ENCODE measurements around the gene RPGRIP1L. TPM values are rescaled to one million over a fixed set of nuclear protein-coding genes. Genes with fewer than 3 reads are reported as not detected.

The RPGRIP1L gene
- total RNA-seq, 1 experiment from 2014 or later = 10.3 TPM

GRCh38 chr16:53715023-53715384 is 11.3 kb upstream of the RPGRIP1L start:
- ATAC-seq = no peak
- H3K9ac ChIP-seq (ENCODE audit: low read length) = no peak overlapping the region
- no peak overlapping the region for H3K4me2 ChIP-seq (ENCODE audit: low read length)
- H2AFZ ChIP-seq (ENCODE audit: low read depth, low read length, poor library complexity, severe bottlenecking) = no peak overlapping the region
- TF ChIP-seq SRF (IDR thresholded peaks at IDR 0.05; ENCODE audit: low read depth) (no peak), ATF3 (IDR thresholded peaks at IDR 0.05) (no peak)
- POLR2A ChIA-PET = no interaction called here
- intact Hi-C loops (cut with micrococcal nuclease) = no loop called here
- BruUV-seq (replicated peaks) = no TSS peak
- RAD21 ChIA-PET (ENCODE audit: low non-redundant PET in 1 of 2, low total read pairs in 2 of 2, uncharacterized antibody in 2 of 2, unreplicated experiment in 2 of 2) = no interaction called here
- H3K9me2 ChIP-seq (ENCODE audit: insufficient read depth) = no peaks in the 10 kb centered on the region
- H3K79me2 ChIP-seq (ENCODE audit: insufficient read depth, low read length) = peaks cover 73% of the 10 kb centered on the region
- no peak overlapping the region for H3K4me3 ChIP-seq (replicated peaks in 1 of 2; ENCODE audit: low read depth in 1 of 2, low read length in 2 of 2)
- no peak for DNase-seq (ENCODE audit: low read depth, low spot score)
- CTCF ChIA-PET = no interaction called here
- no peaks in the 10 kb centered on the region for H3K9me3 ChIP-seq (ENCODE audit: control insufficient read depth in 1 of 2, insufficient read depth in 1 of 2, low read depth in 1 of 2, low read length in 2 of 2)
- no peaks in the 10 kb centered on the region for H3K36me3 ChIP-seq (ENCODE audit: control insufficient read depth in 1 of 2, insufficient read depth in 2 of 2, low read length in 2 of 2)
- no peaks in the 10 kb centered on the region for H3K27me3 ChIP-seq (ENCODE audit: insufficient read depth, low read length)
- no peaks in the 10 kb centered on the region for H4K20me1 ChIP-seq (ENCODE audit: insufficient read depth)
- H3K27ac ChIP-seq (ENCODE audit: low read depth, low read length) = no peak overlapping the region
- no peaks in the 10 kb centered on the region for H3K4me1 ChIP-seq (ENCODE audit: control insufficient read depth in 1 of 2, insufficient read depth in 2 of 2, low read length in 2 of 2)

- no peak for DNase-seq (ENCODE audit: low read depth, low spot score)
- no peak overlapping the region for H2AFZ ChIP-seq (ENCODE audit: low read depth, low read length, poor library complexity, severe bottlenecking)
- H3K9ac ChIP-seq (ENCODE audit: low read length) = no peak overlapping the region
- H3K27ac ChIP-seq (ENCODE audit: low read depth, low read length) = no peak overlapping the region
- ChIA-PET RAD21 (ENCODE audit: low non-redundant PET in 1 of 2, low total read pairs in 2 of 2, uncharacterized antibody in 2 of 2, unreplicated experiment in 2 of 2) (no interaction called here), POLR2A (no interaction called here), CTCF (no interaction called here)
- H3K9me3 ChIP-seq (ENCODE audit: control insufficient read depth in 1 of 2, insufficient read depth in 1 of 2, low read depth in 1 of 2, low read length in 2 of 2) = no peaks in the 10 kb centered on the region
- H3K4me2 ChIP-seq (ENCODE audit: low read length) = no peak overlapping the region
- no TSS peak for BruUV-seq (replicated peaks)
- H3K4me3 ChIP-seq (replicated peaks in 1 of 2; ENCODE audit: low read depth in 1 of 2, low read length in 2 of 2) = no peak overlapping the region
- H3K4me1 ChIP-seq (ENCODE audit: control insufficient read depth in 1 of 2, insufficient read depth in 2 of 2, low read length in 2 of 2) = no peaks in the 10 kb centered on the region
- no peaks in the 10 kb centered on the region for H3K9me2 ChIP-seq (ENCODE audit: insufficient read depth)
- H3K27me3 ChIP-seq (ENCODE audit: insufficient read depth, low read length) = no peaks in the 10 kb centered on the region
- no peaks in the 10 kb centered on the region for H3K36me3 ChIP-seq (ENCODE audit: control insufficient read depth in 1 of 2, insufficient read depth in 2 of 2, low read length in 2 of 2)
- ATAC-seq = no peak
- intact Hi-C loops (cut with micrococcal nuclease) = no loop called here
- no peaks in the 10 kb centered on the region for H4K20me1 ChIP-seq (ENCODE audit: insufficient read depth)
- H3K79me2 ChIP-seq (ENCODE audit: insufficient read depth, low read length) = peaks cover 76% of the 10 kb centered on the region
- TF ChIP-seq EZH2 (IDR thresholded peaks at IDR 0.05) (no peak), POLR2AphosphoS5 (IDR thresholded peaks at IDR 0.05; ENCODE audit: low read depth, low read length) (no peak), EZH2phosphoT487 (IDR thresholded peaks at IDR 0.05; ENCODE audit: borderline replicate concordance) (no peak), POLR2A (IDR thresholded peaks at IDR 0.05; ENCODE audit: borderline replicate concordance, extremely low read depth, insufficient read depth, insufficient read length) (no peak), JUND (IDR thresholded peaks at IDR 0.05) (no peak), ATF3 (IDR thresholded peaks at IDR 0.05) (no peak), ELF1 (IDR thresholded peaks at IDR 0.05; ENCODE audit: borderline replicate concordance, low read depth) (no peak), TCF7L2 (IDR thresholded peaks at IDR 0.05; ENCODE audit: borderline replicate concordance, extremely low read depth, insufficient read depth, insufficient read length) (no peak), SRF (IDR thresholded peaks at IDR 0.05; ENCODE audit: low read depth) (no peak), CBX3 (IDR thresholded peaks at IDR 0.05; ENCODE audit: low read depth) (no peak), YY1 (IDR thresholded peaks at IDR 0.05; ENCODE audit: extremely low read depth, insufficient replicate concordance, low read depth, low read length) (no peak), ZFX (IDR thresholded peaks at IDR 0.05) (no peak), ZNF274 (IDR thresholded peaks at IDR 0.05; ENCODE audit: low read depth, low read length) (no peak), CTCF (IDR thresholded peaks at IDR 0.05 in 2 of 3, conservative IDR thresholded peaks at IDR 0.05 in 1 of 3; ENCODE audit: borderline replicate concordance in 1 of 3, insufficient read depth in 1 of 3, low read depth in 2 of 3, low read length in 2 of 3) (no peak), MAX (IDR thresholded peaks at IDR 0.05) (no peak), EGR1 (IDR thresholded peaks at IDR 0.05; ENCODE audit: low read depth) (no peak), SP1 (IDR thresholded peaks at IDR 0.05; ENCODE audit: low read depth) (no peak), FOSL1 (IDR thresholded peaks at IDR 0.05; ENCODE audit: low read depth) (no peak)
These were observed 10.8 kb upstream of the RPGRIP1L start for GRCh38 chr16:53714205-53715022.

All from HCT116 (cell line).